DND-41 (cell line): ENCODE results near the gene PLEKHH1.

Source experiments
- ATAC-seq: fragments of 200-7000 bp; cut with Tn5 transposase; 3 replicates; pipeline ENCODE4 v1.9.1; 2021; ENCODE audit warnings: low read depth; ENCODE audit not compliant: insufficient read depth
- DNase-seq: peaks from one replicate; pipeline ENCODE4 v3.0.0-alpha.2; 2020
- H2AFZ ChIP-seq: 2 replicates; pipeline ENCODE4 v1.6.0; 2012; ENCODE audit warnings: low read depth, low read length
- H3K27ac ChIP-seq: 2 replicates; pipeline ENCODE4 v1.5.1; 2012; ENCODE audit warnings: low read length, inconsistent platforms
- H3K27me3 ChIP-seq: fragments of 200-600 bp; sonication (generic); 2 replicates; pipeline ENCODE4 v1.6.0; 2012; ENCODE audit warnings: low read length, mild to moderate bottlenecking, inconsistent platforms; ENCODE audit not compliant: insufficient read depth, poor library complexity
- H3K36me3 ChIP-seq: 2 replicates; pipeline ENCODE4 v1.5.1; 2012; ENCODE audit warnings: low read length, inconsistent platforms; ENCODE audit not compliant: insufficient read depth
- H3K4me1 ChIP-seq: 2 replicates; pipeline ENCODE4 v1.5.1; 2012; ENCODE audit warnings: mild to moderate bottlenecking, low read length; ENCODE audit not compliant: insufficient read depth
- H3K4me2 ChIP-seq: 2 replicates; pipeline ENCODE4 v1.6.0; 2012; ENCODE audit warnings: mild to moderate bottlenecking, moderate library complexity, low read length, inconsistent platforms; ENCODE audit not compliant: insufficient read depth
- H3K4me3 ChIP-seq, 2 experiments: fragments of 200-600 bp in 1 of 2; shearing (Covaris generic) in 1 of 2; 2 replicates each; pipeline ENCODE4 v1.5.1; 2012 to 2016; ENCODE audit warnings: inconsistent platforms in 2 of 2, low read length in 2 of 2, mild to moderate bottlenecking in 2 of 2, low read depth in 1 of 2, moderate library complexity in 1 of 2
- H3K79me2 ChIP-seq: 2 replicates; pipeline ENCODE4 v1.6.0; 2012; ENCODE audit warnings: low read length, inconsistent platforms; ENCODE audit not compliant: insufficient read depth
- H3K9ac ChIP-seq: 2 replicates; pipeline ENCODE4 v1.6.0; 2012; ENCODE audit warnings: low read depth, mild to moderate bottlenecking, inconsistent platforms, low read length, moderate library complexity
- H3K9me3 ChIP-seq: 2 replicates; pipeline ENCODE4 v1.5.1; 2012; ENCODE audit warnings: low read length, moderate library complexity, mild to moderate bottlenecking, inconsistent platforms; ENCODE audit not compliant: insufficient read depth, severe bottlenecking
- H4K20me1 ChIP-seq: 2 replicates; pipeline ENCODE4 v1.6.0; 2012; ENCODE audit warnings: low read length; ENCODE audit not compliant: insufficient read depth
- EZH2 ChIP-seq: IDR thresholded peaks from 3 replicates; pipeline ENCODE4 v1.6.1; 2012; ENCODE audit warnings: borderline replicate concordance, low read depth, mild to moderate bottlenecking, moderate library complexity, low read length, inconsistent platforms; ENCODE audit not compliant: severe bottlenecking
- TF ChIP-seq, protein P1 (sequence below): IDR thresholded peaks from 2 replicates; pipeline ENCODE4 v1.5.1; 2012; ENCODE audit warnings: borderline replicate concordance, low read length, moderate library complexity, mild to moderate bottlenecking; ENCODE audit not compliant: poor library complexity, severe bottlenecking; ENCODE audit errors: extremely low read depth

The PLEKHH1 gene

DNA sequence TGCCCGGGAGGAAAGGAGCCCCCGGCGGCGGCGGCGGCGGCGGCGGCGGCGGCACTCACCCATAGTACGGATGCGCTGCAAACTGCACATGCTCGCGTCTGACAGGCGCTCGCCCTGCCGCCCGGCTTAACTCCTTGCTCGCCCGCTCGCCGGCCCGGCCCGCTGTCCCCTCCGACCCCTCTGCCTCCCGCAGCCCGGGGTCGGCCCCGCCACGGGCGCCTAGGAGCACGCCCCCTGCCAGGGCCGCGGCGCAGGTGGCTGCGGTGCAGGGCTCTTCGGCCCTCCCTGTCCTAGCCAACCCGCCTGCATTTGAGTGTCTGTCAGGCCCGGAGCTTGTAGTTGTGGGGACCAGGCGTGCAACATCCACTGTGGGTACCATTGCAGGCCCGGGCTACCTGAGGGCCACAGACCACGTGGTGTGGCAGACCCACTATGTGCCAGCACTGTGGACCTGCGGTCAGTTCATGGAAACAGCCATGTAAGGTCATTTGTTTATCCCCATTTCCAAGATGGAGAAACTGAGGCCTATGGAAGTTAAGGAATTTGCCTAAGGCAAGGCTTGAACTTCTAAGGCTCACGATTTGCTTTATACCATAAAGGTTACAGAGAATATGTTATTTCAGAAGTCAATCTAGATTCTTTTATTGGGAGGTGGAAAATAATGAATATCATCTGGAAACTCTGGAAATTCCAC, 17.6 kb upstream of the PLEKHH1 start:
- H3K27me3 ChIP-seq = peaks cover 78% of the 10 kb centered on the region
- peak; percentile 83 for TF ChIP-seq EZH2
- TF ChIP-seq, protein P1, sequence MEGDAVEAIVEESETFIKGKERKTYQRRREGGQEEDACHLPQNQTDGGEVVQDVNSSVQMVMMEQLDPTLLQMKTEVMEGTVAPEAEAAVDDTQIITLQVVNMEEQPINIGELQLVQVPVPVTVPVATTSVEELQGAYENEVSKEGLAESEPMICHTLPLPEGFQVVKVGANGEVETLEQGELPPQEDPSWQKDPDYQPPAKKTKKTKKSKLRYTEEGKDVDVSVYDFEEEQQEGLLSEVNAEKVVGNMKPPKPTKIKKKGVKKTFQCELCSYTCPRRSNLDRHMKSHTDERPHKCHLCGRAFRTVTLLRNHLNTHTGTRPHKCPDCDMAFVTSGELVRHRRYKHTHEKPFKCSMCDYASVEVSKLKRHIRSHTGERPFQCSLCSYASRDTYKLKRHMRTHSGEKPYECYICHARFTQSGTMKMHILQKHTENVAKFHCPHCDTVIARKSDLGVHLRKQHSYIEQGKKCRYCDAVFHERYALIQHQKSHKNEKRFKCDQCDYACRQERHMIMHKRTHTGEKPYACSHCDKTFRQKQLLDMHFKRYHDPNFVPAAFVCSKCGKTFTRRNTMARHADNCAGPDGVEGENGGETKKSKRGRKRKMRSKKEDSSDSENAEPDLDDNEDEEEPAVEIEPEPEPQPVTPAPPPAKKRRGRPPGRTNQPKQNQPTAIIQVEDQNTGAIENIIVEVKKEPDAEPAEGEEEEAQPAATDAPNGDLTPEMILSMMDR = no peak
- H4K20me1 ChIP-seq = peaks cover 6% of the 10 kb centered on the region
- H3K27ac ChIP-seq = no peak overlapping the region
- peak overlapping the region; percentile 74 for H2AFZ ChIP-seq
- H3K4me2 ChIP-seq = peak overlapping the region; percentile 90
- peak overlapping the region; percentile 26 to 70; a peak in 3 of 4 replicates for H3K4me3 ChIP-seq
- DNase-seq = peak; percentile 51
- H3K9me3 ChIP-seq = no peaks in the 10 kb centered on the region
- peak; percentile 71 for ATAC-seq
- H3K79me2 ChIP-seq = no peaks in the 10 kb centered on the region
- H3K9ac ChIP-seq = peak overlapping the region; percentile 58; the same call in 1 of the 2 replicates
- H3K36me3 ChIP-seq = no peaks in the 10 kb centered on the region
- peaks cover 16% of the 10 kb centered on the region for H3K4me1 ChIP-seq

DNA sequence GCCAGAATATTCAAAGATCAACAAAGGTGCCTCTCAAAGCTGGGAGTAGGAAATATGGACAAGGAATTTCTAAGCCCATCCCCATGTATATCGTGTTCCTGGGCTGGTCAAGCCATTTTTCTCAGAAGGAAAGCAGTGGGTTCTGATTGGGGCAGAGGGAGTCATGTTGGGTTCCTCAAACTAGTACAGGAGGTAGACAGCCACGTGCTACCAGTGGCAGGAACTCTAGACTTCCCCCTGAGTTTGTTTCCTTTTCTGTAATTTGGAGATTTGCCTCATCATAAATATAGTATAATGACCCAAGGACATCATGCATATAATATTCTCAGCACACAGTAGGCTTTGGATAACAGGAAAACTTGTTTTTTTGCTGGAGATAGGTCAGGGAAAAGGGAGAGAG, 16.4 kb upstream of the PLEKHH1 start:
- no peak for TF ChIP-seq EZH2
- TF ChIP-seq, protein P1 = no peak
- DNase-seq = no peak
- H2AFZ ChIP-seq = no peak overlapping the region
- no peak overlapping the region for H3K4me2 ChIP-seq
- H3K4me3 ChIP-seq = no peak overlapping the region
- peaks cover 76% of the 10 kb centered on the region for H3K27me3 ChIP-seq
- H3K27ac ChIP-seq = no peak overlapping the region
- no peak for ATAC-seq
- H3K4me1 ChIP-seq = peaks cover 16% of the 10 kb centered on the region
- H4K20me1 ChIP-seq = peaks cover 6% of the 10 kb centered on the region
- no peaks in the 10 kb centered on the region for H3K36me3 ChIP-seq
- no peak overlapping the region for H3K9ac ChIP-seq
- H3K9me3 ChIP-seq = no peaks in the 10 kb centered on the region
- no peaks in the 10 kb centered on the region for H3K79me2 ChIP-seq

DNA sequence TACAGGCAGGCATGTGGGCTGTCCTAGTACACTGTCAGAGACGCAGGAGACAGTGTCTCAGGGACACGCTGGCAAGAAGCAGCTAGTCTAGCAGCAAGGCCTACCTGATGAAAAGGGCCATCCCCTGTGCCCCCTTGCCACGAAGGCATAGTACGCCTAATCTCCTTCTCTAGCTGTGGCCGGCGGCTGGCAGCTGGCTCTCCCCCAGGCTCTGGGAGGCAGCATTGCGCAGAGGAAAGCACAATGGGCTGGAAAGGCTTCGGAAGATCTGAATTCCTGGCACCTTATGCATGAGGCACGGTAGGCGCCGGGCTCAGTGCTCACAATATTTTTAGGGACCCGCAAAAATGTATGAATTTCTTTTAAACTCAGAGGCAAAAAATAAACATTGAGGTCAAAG, 16.0 kb upstream of the PLEKHH1 start:
- Histone ChIP-seq H2AFZ (no peak overlapping the region), H3K79me2 (no peaks in the 10 kb centered on the region), H3K27ac (no peak overlapping the region), H3K36me3 (no peaks in the 10 kb centered on the region), H3K4me1 (peaks cover 16% of the 10 kb centered on the region), H3K4me3 (no peak overlapping the region), H4K20me1 (peaks cover 6% of the 10 kb centered on the region), H3K27me3 (peaks cover 73% of the 10 kb centered on the region), H3K9me3 (no peaks in the 10 kb centered on the region), H3K9ac (no peak overlapping the region), H3K4me2 (no peak overlapping the region)
- DNase-seq (no peak), ATAC-seq (no peak)
- TF ChIP-seq EZH2 = no peak
- TF ChIP-seq, protein P1 = peak; percentile 17
